Activated naive CD4-positive, alpha-beta T cell treated with anti-CD3 and anti-CD28 coated beads, Interleukin-2, amount 50 U/mL, for 72 hours (primary cell): ENCODE results near the gene MYO1E. TPM values are rescaled to one million over a fixed set of nuclear protein-coding genes. Genes with fewer than 3 reads are reported as not detected.

Experiments
- ATAC-seq, 2 donors: fragments of 150-1000 bp; cut with Tn5 transposase; 2 replicates each; pipeline ENCODE4 v1.10.0; 2021; ENCODE audit warnings: mild to moderate bottlenecking in 2 of 2, moderate library complexity in 2 of 2
- DNase-seq, 2 donors: peaks; one replicate each; pipeline ENCODE4 v3.0.0; 2021 to 2022; ENCODE audit warnings: low spot score in 2 of 2
- H3K27ac Mint-ChIP-seq, 2 donors: one replicate each; pipeline ENCODE4 v1.8.0; 2022; ENCODE audit warnings: mild to moderate bottlenecking in 2 of 2, mixed read lengths in 2 of 2
- H3K36me3 Mint-ChIP-seq, 2 donors: one replicate each; pipeline ENCODE4 v1.8.0; 2022; ENCODE audit warnings: mixed read lengths in 2 of 2
- H3K9me3 Mint-ChIP-seq, 2 donors: one replicate each; pipeline ENCODE4 v1.8.0; 2022; ENCODE audit warnings: mixed read lengths in 2 of 2
- total RNA-seq, 2 donors: library from RNA; stranded (reverse); gene quantifications; one replicate each; pipeline ENCODE4 v1.2.3, GENCODE V29; 2022

The MYO1E gene
- total RNA-seq, 2 donors from 2014 or later, result 2.1 to 42.0 TPM

DNA sequence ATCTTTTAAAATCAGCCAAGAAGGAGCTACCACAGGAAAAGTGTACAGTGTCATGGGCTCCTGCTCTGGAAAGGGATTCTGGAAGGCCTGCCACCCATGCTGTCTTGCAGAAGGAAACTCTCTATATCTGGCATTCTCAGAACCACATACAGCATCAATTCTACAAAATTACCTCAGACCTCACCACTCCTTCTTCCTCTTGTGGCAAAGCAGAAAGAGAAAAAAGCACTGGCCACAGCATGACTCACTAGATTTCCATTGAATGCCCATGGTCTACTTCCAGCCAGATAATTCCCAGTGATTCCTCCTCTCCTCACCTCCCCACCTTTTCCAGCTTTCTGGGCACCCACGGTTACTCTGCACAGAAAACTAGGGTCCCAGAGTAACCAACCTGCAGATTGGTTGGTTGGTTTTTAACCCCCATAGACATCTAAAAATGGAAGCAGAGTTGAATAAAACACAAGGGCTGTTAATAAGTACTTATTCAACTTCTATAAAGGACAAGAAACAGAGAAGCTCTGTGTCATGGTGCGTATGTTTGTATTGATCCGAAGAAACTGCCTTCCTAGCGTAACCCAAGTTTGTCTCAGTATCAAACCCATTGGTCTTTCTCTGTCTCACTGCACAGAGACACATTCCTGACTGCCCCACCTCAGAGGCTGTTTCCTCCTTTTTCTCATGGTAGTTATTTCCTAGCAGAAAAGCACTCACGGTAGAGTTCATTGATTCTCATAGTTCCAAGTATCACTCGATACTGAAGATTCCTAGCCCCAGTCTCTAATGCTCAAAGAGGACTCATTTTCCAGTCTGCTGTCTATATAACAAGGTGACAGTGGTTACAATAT lies 98.3 kb downstream of the MYO1E start:
- ATAC-seq, result no peak
- no peak for DNase-seq
- no peak overlapping the region for H3K27ac Mint-ChIP-seq
- H3K36me3 Mint-ChIP-seq, result no peaks in the 10 kb centered on the region
- no peaks in the 10 kb centered on the region for H3K9me3 Mint-ChIP-seq

DNA sequence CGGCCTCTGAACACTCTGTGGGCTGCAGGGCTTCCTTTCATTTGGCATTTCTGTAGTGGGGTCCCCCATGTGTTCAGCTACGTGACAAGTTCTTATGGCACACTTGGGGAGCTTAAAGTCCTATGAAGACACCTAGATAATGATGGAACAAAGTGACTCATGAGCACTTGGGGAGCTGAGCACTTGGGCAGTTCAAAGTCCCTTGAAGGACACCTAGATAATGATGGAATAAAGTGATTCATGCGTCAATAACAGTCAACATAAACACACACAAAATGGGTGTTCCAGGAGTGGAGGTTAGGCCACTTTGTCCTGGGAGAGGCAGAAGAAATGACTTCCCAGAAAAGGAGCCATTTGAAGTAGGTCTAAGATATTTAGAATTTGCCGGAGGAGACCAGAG lies 99.4 kb downstream of the MYO1E start:
- Mint-ChIP-seq H3K27ac (peak overlapping the region in 1 of 2 donors; percentile 15), H3K9me3 (no peaks in the 10 kb centered on the region)
- no peak for ATAC-seq

DNA sequence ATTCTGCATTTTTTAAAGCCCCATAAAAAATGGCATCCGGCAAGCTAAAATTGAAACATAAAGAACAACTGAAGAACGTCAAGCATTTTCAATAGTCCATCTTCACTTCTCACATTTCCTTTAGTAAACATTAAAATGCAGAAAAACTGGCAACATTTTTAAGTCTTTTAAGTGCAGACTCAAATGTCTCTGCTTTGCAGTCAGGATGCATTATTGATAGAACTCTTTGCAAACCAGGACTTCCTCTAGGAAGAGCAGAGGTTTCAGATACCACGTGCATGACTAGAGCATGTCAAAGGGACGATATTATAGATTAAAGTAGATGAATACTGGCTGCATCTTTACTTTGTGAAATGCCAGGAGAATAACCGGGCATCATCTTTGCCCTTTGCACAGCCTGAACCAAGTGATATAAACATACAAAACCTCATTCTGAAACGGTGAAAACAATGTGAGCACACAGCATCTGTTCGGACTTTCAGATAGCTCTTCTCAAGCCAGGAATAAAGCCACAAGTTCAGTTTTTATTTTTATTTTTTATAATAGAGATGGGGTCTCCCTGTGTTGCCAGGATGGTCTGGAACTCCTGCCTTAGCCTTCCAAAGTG lies 101.0 kb downstream of the MYO1E start:
- H3K36me3 Mint-ChIP-seq, result no peaks in the 10 kb centered on the region
- DNase-seq (no peak), ATAC-seq (no peak)
- no peak overlapping the region for H3K27ac Mint-ChIP-seq
- H3K9me3 Mint-ChIP-seq, result no peaks in the 10 kb centered on the region

More for the DNA sequence above, 99.4 kb downstream of the MYO1E start:
- no peak for DNase-seq
- H3K36me3 Mint-ChIP-seq, result no peaks in the 10 kb centered on the region

GRCh38 chr15:59268852-59269407 lies 103.7 kb downstream of the MYO1E start:
- no peaks in the 10 kb centered on the region for H3K9me3 Mint-ChIP-seq
- no peak for DNase-seq
- no peaks in the 10 kb centered on the region for H3K36me3 Mint-ChIP-seq
- no peak for ATAC-seq
- no peak overlapping the region for H3K27ac Mint-ChIP-seq

- DNase-seq (no peak), ATAC-seq (peak in 1 of 2 donors; percentile 24)
- Mint-ChIP-seq H3K27ac (no peak overlapping the region), H3K36me3 (no peaks in the 10 kb centered on the region), H3K9me3 (no peaks in the 10 kb centered on the region)
These were observed 104.4 kb downstream of the MYO1E start for GRCh38 chr15:59268168-59268851.

DNA sequence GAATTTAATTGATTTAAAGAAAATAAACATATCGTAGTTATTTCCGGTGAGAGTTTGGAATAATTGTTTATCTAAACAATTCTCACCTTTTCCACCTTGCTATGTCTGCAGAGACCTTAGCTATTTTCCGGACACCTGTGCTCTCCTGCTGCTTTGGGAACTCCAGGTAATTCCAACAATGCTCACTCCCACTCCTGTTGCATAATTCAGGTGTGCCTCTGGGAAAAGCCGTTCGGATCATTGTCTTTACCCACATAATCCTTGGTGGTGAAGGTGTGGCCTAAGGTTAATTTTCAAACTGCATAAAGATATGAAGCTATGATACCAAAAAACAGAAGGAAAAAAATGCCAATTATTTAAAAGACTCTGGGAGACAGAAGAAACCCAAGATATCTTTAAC lies 106.6 kb downstream of the MYO1E start:
- no peak overlapping the region for H3K27ac Mint-ChIP-seq
- H3K36me3 Mint-ChIP-seq, result no peaks in the 10 kb centered on the region
- no peak for ATAC-seq
- DNase-seq, result no peak
- no peaks in the 10 kb centered on the region for H3K9me3 Mint-ChIP-seq

DNA sequence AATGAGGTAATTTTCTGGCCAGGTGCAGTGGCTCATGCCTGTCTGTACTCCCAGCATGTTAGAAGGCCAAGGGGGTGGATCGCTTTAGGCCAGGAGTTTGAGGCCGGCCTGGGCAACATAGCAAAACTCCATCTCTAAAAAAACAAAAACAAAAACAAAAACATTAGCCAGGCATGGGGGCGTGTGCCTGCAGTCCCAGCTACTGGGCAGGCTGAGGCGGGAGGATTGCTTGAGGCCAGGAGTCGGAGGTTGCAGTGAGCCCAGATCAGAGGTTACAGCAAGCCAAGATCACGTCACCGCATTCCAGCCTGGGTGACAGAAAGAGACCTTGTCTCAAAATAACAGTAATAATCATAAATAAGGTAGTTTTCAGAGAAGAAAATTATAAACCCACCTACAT lies 110.4 kb downstream of the MYO1E start:
- Mint-ChIP-seq H3K9me3 (no peaks in the 10 kb centered on the region), H3K36me3 (no peaks in the 10 kb centered on the region), H3K27ac (no peak overlapping the region)
- no peak for ATAC-seq
- no peak for DNase-seq

GRCh38 chr15:59260090-59260489 lies 112.6 kb downstream of the MYO1E start:
- Mint-ChIP-seq H3K27ac (peak overlapping the region in 1 of 2 donors; percentile 27), H3K9me3 (no peaks in the 10 kb centered on the region), H3K36me3 (no peaks in the 10 kb centered on the region)
- ATAC-seq, result no peak
- DNase-seq, result no peak

GRCh38 chr15:59259137-59259943 lies 113.3 kb downstream of the MYO1E start:
- Mint-ChIP-seq H3K27ac (peak overlapping the region in 1 of 2 donors; percentile 27), H3K36me3 (no peaks in the 10 kb centered on the region), H3K9me3 (no peaks in the 10 kb centered on the region)
- no peak for DNase-seq
- peak; percentile 50 to 82 for ATAC-seq

DNA sequence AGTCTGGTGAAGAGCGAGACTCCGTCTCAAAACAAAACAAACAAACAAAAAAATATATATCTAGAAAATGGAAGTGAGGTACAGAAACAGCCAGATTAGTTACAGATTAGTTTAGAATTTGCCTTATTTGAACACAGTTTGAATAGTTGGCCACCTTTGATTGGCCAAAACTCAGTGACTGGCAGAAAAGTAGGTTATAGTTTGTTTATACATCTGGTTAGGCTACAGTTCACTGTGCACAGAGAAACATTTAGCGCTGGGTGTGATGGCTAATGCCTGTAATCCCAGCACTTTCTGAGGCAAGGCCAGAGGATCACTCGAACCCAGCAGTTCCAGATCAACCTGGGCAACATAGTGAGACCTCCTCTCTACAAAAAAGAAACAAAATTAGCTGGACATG lies 114.4 kb downstream of the MYO1E start:
- DNase-seq (no peak), ATAC-seq (no peak)
- Mint-ChIP-seq H3K36me3 (no peaks in the 10 kb centered on the region), H3K27ac (no peak overlapping the region), H3K9me3 (no peaks in the 10 kb centered on the region)

DNA sequence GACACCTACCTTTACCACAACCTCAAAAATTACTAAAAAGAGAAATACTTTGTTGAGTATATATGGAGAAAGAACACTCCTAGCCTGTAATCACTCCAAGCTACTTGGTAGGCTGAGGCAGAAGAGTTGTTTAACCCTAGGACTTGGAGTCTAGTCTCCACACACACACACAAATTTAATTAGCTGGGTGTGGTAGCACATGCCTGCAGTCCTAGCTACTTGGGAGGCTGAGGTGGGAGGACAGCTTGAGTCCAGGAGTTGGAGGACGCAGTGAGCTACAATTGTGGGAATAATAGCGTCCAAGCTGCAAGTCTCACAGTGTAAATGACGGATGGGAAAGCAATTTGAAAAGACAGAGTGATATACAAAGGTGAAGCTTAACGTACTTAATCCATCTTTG lies 115.5 kb downstream of the MYO1E start:
- no peaks in the 10 kb centered on the region for H3K36me3 Mint-ChIP-seq
- no peaks in the 10 kb centered on the region for H3K9me3 Mint-ChIP-seq
- no peak for DNase-seq
- no peak overlapping the region for H3K27ac Mint-ChIP-seq
- no peak for ATAC-seq

- Mint-ChIP-seq H3K36me3 (no peaks in the 10 kb centered on the region), H3K9me3 (no peaks in the 10 kb centered on the region), H3K27ac (no peak overlapping the region)
- ATAC-seq (no peak), DNase-seq (no peak)
These were observed 116.2 kb downstream of the MYO1E start for GRCh38 chr15:59256482-59256881.

DNA sequence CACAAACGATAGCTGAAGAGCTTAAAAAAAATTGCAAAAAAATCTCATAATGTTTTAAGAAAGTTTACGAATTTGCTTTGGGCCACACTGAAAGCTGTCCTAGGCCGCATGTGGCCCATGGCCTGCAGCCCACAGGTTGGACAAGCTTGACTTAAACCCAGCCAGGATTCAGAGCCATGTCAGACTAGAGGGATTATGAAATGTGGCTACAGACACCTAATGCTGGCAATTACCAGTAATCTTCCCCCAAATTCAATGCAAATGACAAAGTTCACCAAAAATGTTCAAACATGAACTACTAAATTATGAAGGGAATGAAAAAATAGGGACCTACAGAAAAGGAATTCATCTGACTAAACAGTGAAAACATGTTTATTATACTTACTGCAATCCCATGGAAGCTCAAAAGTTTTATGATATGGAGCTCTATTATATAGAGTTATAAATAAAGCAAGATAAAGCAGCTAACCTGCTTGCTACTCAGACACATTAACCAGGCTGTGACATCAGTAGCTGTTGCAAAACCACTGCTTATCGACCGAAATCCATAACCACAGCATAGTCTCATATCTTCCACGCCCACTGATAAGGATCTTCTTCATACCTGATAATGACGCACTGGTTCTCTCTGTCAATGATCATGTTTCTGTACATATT lies 116.9 kb downstream of the MYO1E start:
- ATAC-seq (peak; percentile 48 to 82), DNase-seq (no peak)
- H3K27ac Mint-ChIP-seq, result peak overlapping the region in 1 of 2 donors; percentile 39
- no peaks in the 10 kb centered on the region for H3K36me3 Mint-ChIP-seq
- no peaks in the 10 kb centered on the region for H3K9me3 Mint-ChIP-seq

GRCh38 chr15:59252137-59252536 lies 120.5 kb downstream of the MYO1E start:
- Mint-ChIP-seq H3K27ac (no peak overlapping the region), H3K36me3 (no peaks in the 10 kb centered on the region), H3K9me3 (no peaks in the 10 kb centered on the region)
- DNase-seq (no peak), ATAC-seq (no peak)

DNA sequence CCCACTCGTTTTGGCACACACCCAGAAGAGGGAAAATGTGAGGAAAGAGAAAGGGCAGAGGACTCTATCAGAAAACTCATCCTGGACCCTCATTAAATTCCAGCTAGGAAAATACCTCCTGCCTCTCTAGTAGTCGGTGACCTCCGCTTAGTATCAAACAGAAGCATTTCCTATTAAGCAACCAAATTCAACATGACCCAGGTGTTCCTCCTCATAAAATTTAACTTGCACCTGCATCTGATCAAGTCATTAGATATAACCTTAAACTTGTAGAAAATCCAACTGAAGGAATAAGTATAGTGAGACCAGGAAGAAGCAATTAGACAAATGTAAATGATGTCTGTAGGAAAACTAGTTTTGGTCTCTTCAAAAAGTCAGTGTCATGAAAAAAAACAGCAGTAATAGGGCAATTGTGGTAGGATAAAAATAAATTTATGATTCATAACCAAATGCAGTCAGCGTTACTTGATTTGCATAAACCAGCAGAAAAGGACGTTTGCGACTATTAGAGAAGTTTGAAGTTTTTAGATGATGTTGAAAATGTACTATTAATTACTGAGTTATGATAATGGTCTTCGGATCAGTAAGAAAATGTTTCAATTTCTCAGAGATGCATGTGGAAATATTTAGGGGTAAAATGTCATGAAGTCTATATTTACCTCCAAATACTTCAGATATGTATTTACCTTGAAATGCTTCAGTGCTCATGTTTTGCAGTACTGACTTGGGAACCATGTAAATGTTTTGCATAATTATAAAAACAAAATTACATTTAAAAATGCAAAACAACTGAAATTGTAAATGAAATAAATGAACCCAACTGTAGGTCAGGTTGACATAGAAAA lies 121.4 kb downstream of the MYO1E start:
- no peaks in the 10 kb centered on the region for H3K36me3 Mint-ChIP-seq
- no peak overlapping the region for H3K27ac Mint-ChIP-seq
- ATAC-seq (no peak), DNase-seq (no peak)
- no peaks in the 10 kb centered on the region for H3K9me3 Mint-ChIP-seq
